Mucosa of stomach (tissue), 1 donor: ENCODE results near the gene SPACA9.

Experiments
- H3K27me3 ChIP-seq: one replicate; pipeline ENCODE4 v1.7.0; 2013; ENCODE audit warnings: mild to moderate bottlenecking, low read length; ENCODE audit not compliant: control insufficient read depth, insufficient read depth
- H3K36me3 ChIP-seq: one replicate; pipeline ENCODE4 v1.7.0; 2013; ENCODE audit warnings: low read length; ENCODE audit not compliant: control insufficient read depth, insufficient read depth
- H3K4me1 ChIP-seq: one replicate; pipeline ENCODE4 v1.7.0; 2013; ENCODE audit warnings: mild to moderate bottlenecking, low read length; ENCODE audit not compliant: control insufficient read depth, insufficient read depth
- H3K4me3 ChIP-seq: one replicate; pipeline ENCODE4 v1.7.0; 2013; ENCODE audit warnings: low read length
- H3K9ac ChIP-seq: one replicate; pipeline ENCODE4 v1.7.0; 2013; ENCODE audit warnings: mild to moderate bottlenecking, low read length, moderate library complexity
- H3K9me3 ChIP-seq: one replicate; pipeline ENCODE4 v1.7.0; 2013; ENCODE audit warnings: mild to moderate bottlenecking, low read length, moderate library complexity; ENCODE audit not compliant: control insufficient read depth
- donor health status: Pancreatic carcinoma.

The SPACA9 gene

DNA sequence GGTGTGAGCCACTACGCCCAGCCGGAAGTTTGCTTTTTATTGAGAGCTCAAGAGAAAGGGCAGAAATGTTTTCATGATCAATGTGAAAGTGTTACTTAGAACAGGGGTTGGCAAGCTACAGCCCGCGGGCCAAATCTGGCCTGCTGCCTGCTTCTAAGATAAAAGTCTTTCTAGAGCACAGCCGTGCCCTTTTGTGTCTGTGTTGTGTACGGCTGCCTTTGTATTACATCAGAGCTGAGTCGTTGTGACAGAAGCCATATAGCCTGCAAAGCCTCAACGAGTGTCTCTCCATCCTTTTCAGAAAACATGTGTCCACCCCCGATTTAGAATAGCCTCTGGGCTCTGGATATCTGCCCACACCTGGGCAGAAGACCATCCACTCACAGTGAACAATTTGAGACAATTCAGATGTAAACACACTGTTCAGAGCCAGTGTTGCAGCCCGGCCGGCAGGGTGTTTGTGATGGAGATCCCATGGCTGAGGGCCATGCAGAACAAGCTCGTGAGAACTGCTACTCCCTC lies 29.5 kb upstream of the SPACA9 start:
- H3K4me3 ChIP-seq: peak overlapping the region; percentile 35
- H3K9ac ChIP-seq: peak overlapping the region; percentile 61

GRCh38 chr9:132853482-132853881 lies 25.2 kb upstream of the SPACA9 start:
- H3K27me3 ChIP-seq: no peaks in the 10 kb centered on the region
- peaks cover 12% of the 10 kb centered on the region for H3K4me1 ChIP-seq
- H3K36me3 ChIP-seq: no peaks in the 10 kb centered on the region
- no peaks in the 10 kb centered on the region for H3K9me3 ChIP-seq
- no peak overlapping the region for H3K9ac ChIP-seq
- H3K4me3 ChIP-seq: no peak overlapping the region

More for the DNA sequence above, 29.5 kb upstream of the SPACA9 start:
- Histone ChIP-seq H3K36me3 (no peaks in the 10 kb centered on the region), H3K9me3 (no peaks in the 10 kb centered on the region), H3K27me3 (no peaks in the 10 kb centered on the region), H3K4me1 (peaks cover 5% of the 10 kb centered on the region)

GRCh38 chr9:132854832-132855231 lies 23.9 kb upstream of the SPACA9 start:
- H3K4me3 ChIP-seq: no peak overlapping the region
- no peak overlapping the region for H3K9ac ChIP-seq
- H3K27me3 ChIP-seq: no peaks in the 10 kb centered on the region
- H3K36me3 ChIP-seq: no peaks in the 10 kb centered on the region
- H3K4me1 ChIP-seq: peaks cover 7% of the 10 kb centered on the region
- no peaks in the 10 kb centered on the region for H3K9me3 ChIP-seq

GRCh38 chr9:132855904-132856303 lies 22.8 kb upstream of the SPACA9 start:
- Histone ChIP-seq H3K9me3 (no peaks in the 10 kb centered on the region), H3K9ac (no peak overlapping the region), H3K36me3 (no peaks in the 10 kb centered on the region), H3K4me3 (no peak overlapping the region), H3K27me3 (no peaks in the 10 kb centered on the region), H3K4me1 (peaks cover 7% of the 10 kb centered on the region)

GRCh38 chr9:132857031-132857430 lies 21.7 kb upstream of the SPACA9 start:
- H3K9me3 ChIP-seq: no peaks in the 10 kb centered on the region
- peak overlapping the region; percentile 39 for H3K9ac ChIP-seq
- no peaks in the 10 kb centered on the region for H3K36me3 ChIP-seq
- peaks cover 7% of the 10 kb centered on the region for H3K4me1 ChIP-seq
- H3K4me3 ChIP-seq: no peak overlapping the region
- H3K27me3 ChIP-seq: no peaks in the 10 kb centered on the region

DNA sequence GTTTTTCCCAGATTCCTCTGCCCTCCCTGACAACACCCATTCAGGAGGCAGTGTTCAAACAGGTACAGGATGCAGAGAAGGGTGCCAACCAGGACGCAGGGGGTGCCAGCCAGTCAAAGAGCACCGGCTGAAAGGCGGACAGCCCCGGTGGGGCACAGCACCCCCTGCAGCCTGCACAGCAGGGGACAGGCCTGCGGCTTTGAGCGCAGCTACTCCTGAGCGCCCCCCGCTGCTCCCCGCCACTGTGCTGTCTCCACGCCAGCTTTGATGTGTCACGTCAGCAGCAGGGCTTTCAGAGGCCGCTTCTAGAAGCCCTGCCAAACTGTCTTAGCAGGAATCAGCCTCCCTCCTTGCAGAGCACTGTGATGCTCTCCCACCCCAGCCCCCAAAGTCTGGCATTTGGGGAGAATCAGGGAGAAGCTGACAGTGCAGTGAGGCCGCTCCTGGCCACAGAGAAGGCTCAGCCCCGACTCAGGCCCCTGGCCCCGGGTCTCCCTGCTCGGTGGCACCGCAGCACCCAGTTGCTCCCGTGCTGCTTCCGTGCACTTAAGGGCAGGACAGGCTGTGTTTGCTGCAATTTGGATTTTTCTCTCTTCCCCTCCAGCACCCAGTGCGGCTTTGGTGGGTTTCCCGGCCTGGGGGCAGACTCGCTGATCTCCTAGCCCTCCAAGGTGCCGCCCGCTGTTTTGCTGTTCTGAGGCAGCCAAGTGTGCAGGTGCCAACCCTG lies 20.9 kb upstream of the SPACA9 start:
- no peak overlapping the region for H3K4me3 ChIP-seq
- peak overlapping the region; percentile 39 for H3K9ac ChIP-seq
- H3K4me1 ChIP-seq: peaks cover 7% of the 10 kb centered on the region
- H3K27me3 ChIP-seq: no peaks in the 10 kb centered on the region
- no peaks in the 10 kb centered on the region for H3K9me3 ChIP-seq
- H3K36me3 ChIP-seq: no peaks in the 10 kb centered on the region

GRCh38 chr9:132858751-132859150 lies 19.9 kb upstream of the SPACA9 start:
- Histone ChIP-seq H3K9me3 (no peaks in the 10 kb centered on the region), H3K4me1 (peaks cover 7% of the 10 kb centered on the region), H3K27me3 (no peaks in the 10 kb centered on the region), H3K4me3 (no peak overlapping the region), H3K36me3 (no peaks in the 10 kb centered on the region), H3K9ac (no peak overlapping the region)

GRCh38 chr9:132861666-132862065 lies 17.0 kb upstream of the SPACA9 start:
- H3K9ac ChIP-seq: no peak overlapping the region
- H3K36me3 ChIP-seq: no peaks in the 10 kb centered on the region
- H3K4me3 ChIP-seq: no peak overlapping the region

GRCh38 chr9:132862533-132862932 lies 16.2 kb upstream of the SPACA9 start:
- Histone ChIP-seq H3K4me1 (peaks cover 2% of the 10 kb centered on the region), H3K9ac (no peak overlapping the region), H3K4me3 (no peak overlapping the region), H3K36me3 (no peaks in the 10 kb centered on the region), H3K9me3 (no peaks in the 10 kb centered on the region), H3K27me3 (no peaks in the 10 kb centered on the region)

More at GRCh38 chr9:132861666-132862065, 17.0 kb upstream of the SPACA9 start:
- Histone ChIP-seq H3K9me3 (no peaks in the 10 kb centered on the region), H3K4me1 (peaks cover 7% of the 10 kb centered on the region), H3K27me3 (no peaks in the 10 kb centered on the region)

DNA sequence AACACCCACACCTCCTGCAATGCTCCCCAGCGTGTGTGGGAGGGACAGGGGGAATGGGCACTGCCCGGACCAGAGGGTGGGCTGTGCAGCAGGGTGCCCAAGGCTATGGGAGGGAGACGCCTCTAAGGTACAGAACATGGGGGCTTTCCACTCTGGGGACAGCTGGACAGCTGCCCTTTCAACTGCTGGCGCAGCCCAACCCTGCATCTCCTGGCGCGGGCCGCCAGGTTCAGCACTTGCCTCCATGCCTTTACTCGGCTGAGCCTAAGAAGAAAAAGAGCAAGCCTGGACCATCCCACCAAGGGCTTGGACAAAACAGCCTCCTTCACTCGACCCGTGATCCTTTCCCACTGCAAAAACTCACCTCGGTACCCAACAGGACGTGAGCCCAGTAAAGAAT lies 15.6 kb upstream of the SPACA9 start:
- Histone ChIP-seq H3K36me3 (no peaks in the 10 kb centered on the region), H3K9me3 (no peaks in the 10 kb centered on the region), H3K4me1 (no peaks in the 10 kb centered on the region), H3K27me3 (no peaks in the 10 kb centered on the region), H3K9ac (no peak overlapping the region), H3K4me3 (no peak overlapping the region)

GRCh38 chr9:132864277-132864676 lies 14.4 kb upstream of the SPACA9 start:
- H3K9ac ChIP-seq: no peak overlapping the region
- no peaks in the 10 kb centered on the region for H3K4me1 ChIP-seq
- no peak overlapping the region for H3K4me3 ChIP-seq
- no peaks in the 10 kb centered on the region for H3K27me3 ChIP-seq
- H3K9me3 ChIP-seq: no peaks in the 10 kb centered on the region
- no peaks in the 10 kb centered on the region for H3K36me3 ChIP-seq

DNA sequence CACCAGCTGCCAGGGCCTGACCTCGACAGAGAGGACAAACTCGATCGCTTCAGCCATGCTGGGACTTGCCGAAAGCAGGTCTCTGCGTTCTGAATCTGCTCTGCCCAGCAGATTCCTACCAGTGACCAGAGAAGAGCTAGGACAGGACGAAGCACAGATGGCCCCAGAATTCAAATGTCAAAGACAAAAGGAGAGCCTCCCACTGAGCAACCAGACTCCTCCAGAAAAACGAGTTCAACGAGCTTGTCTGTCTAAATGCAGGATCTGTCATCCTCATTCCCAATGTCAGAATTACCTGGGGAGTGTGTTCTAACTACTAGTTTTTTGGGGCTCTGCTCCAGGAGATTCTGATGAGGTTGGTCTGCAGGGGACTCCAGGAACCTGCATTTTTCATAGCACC lies 14.0 kb upstream of the SPACA9 start:
- Histone ChIP-seq H3K4me1 (no peaks in the 10 kb centered on the region), H3K27me3 (no peaks in the 10 kb centered on the region), H3K9ac (no peak overlapping the region), H3K36me3 (no peaks in the 10 kb centered on the region), H3K4me3 (no peak overlapping the region), H3K9me3 (no peaks in the 10 kb centered on the region)
